NCI-H1105 treated with DMSO at 0.1 percent for 48 hours (cell line): ENCODE measurements around the gene ATG2B.

Experiments used
- DNase-seq: peaks from one replicate; lab custom pipeline; 2025; lab: John Stamatoyannopoulos, UW

ATG2B gene

GRCh38 chr14:96307434-96307833, 55.7 kb downstream of the ATG2B start:
- no peak for DNase-seq

- no peak for DNase-seq
Observed at GRCh38 chr14:96304956-96305355, 58.2 kb downstream of the ATG2B start.

GRCh38 chr14:96303981-96304380, 59.2 kb downstream of the ATG2B start:
- no peak for DNase-seq

- no peak for DNase-seq
Observed at GRCh38 chr14:96299441-96299840, 63.7 kb downstream of the ATG2B start.

- no peak for DNase-seq
Observed at GRCh38 chr14:96297997-96298515, 65.1 kb downstream of the ATG2B start.

GRCh38 chr14:96297000-96297399, 66.1 kb downstream of the ATG2B start:
- peak; percentile 55 for DNase-seq

- no peak for DNase-seq
Observed at GRCh38 chr14:96294246-96294645, 68.9 kb downstream of the ATG2B start.

- no peak for DNase-seq
Observed at GRCh38 chr14:96287856-96288255, 75.3 kb downstream of the ATG2B start.

GRCh38 chr14:96286251-96286650, 76.9 kb downstream of the ATG2B start:
- no peak for DNase-seq

GRCh38 chr14:96285667-96286066, 77.5 kb downstream of the ATG2B start:
- DNase-seq = no peak

GRCh38 chr14:96284430-96284829, 78.7 kb downstream of the ATG2B start:
- DNase-seq = no peak

GRCh38 chr14:96284008-96284407, 79.1 kb downstream of the ATG2B start:
- DNase-seq = no peak

- no peak for DNase-seq
Observed at GRCh38 chr14:96281486-96281885, 81.7 kb downstream of the ATG2B start.

GRCh38 chr14:96280104-96280503, 83.0 kb downstream of the ATG2B start:
- DNase-seq = no peak

- no peak for DNase-seq
Observed at GRCh38 chr14:96279564-96279963, 83.6 kb downstream of the ATG2B start.

- DNase-seq = no peak
Observed at GRCh38 chr14:96277890-96278289, 85.3 kb downstream of the ATG2B start.

GRCh38 chr14:96275177-96276112, 87.7 kb downstream of the ATG2B start:
- DNase-seq = peak; percentile 60

GRCh38 chr14:96274543-96274942, 88.6 kb downstream of the ATG2B start:
- DNase-seq = no peak

GRCh38 chr14:96274122-96274521, 89.0 kb downstream of the ATG2B start:
- no peak for DNase-seq

- no peak for DNase-seq
Observed at GRCh38 chr14:96273629-96274028, 89.5 kb downstream of the ATG2B start.

GRCh38 chr14:96272777-96273473, 90.2 kb downstream of the ATG2B start:
- DNase-seq = no peak

GRCh38 chr14:96271421-96271762, 91.7 kb downstream of the ATG2B start:
- DNase-seq = no peak
